ENCODE data around the gene TET1. TPM values are rescaled to one million over a fixed set of nuclear protein-coding genes. Genes with fewer than 3 reads are reported as not detected.
A peak's percentile ranks its signal among the peaks of the same experiment; 100 is the strongest.
"Not testable (repeated sequence)": the region's sequence is repeated elsewhere in the genome, so short reads cannot be mapped to it uniquely, and the experiment has no call there.

Gene TET1
- total RNA-seq (20.6 TPM), polyA plus RNA-seq (ENCODE audit: insufficient read depth in 1 of 8, insufficient read length in 8 of 8, low replicate concordance in 1 of 8) (10 to 100 TPM in 1 of 8 donors, 1 to 10 TPM in 7; 5.2 to 11.5 (median 9.4) TPM)
- long read RNA-seq, donor 1: 0 reads
- long read RNA-seq, donor 2: 0 reads
- long read RNA-seq, donor 3, partial matches to known transcripts: 11 of 11 reads
- long read RNA-seq, donor 3, other reads (novel, unspliced or antisense): 0 of 11 reads
- long read RNA-seq, donor 4: 0 reads
- long read RNA-seq, donor 5, partial matches to known transcripts: 6 of 6 reads
- long read RNA-seq, donor 5, other reads (novel, unspliced or antisense): 0 of 6 reads
- long read RNA-seq, donor 6: 0 reads
- long read RNA-seq, donor 7: 0 reads
- long read RNA-seq, donor 8, partial matches to known transcripts: 8 of 8 reads
- long read RNA-seq, donor 8, other reads (novel, unspliced or antisense): 0 of 8 reads
- long read RNA-seq, donor 9, partial matches to known transcripts: 5 of 5 reads
- long read RNA-seq, donor 9, other reads (novel, unspliced or antisense): 0 of 5 reads
- long read RNA-seq, donor 10: 0 reads
- long read RNA-seq, donor 11, partial matches to known transcripts: 5 of 5 reads
- long read RNA-seq, donor 11, other reads (novel, unspliced or antisense): 0 of 5 reads

GRCh38 chr10:68560186-68560942 is at the start of gene TET1:
Gene TET1 (plus strand): TSS chr10:68560337. CDS start chr10:68572339, 12,002 bp downstream.
- DNase-seq: peak; percentile 90
- Histone ChIP-seq H3K9me3 (replicated peaks; ENCODE audit: control insufficient read depth, low read depth, low read length) (no peaks in the 10 kb centered on the region), H3K4me3 (ENCODE audit: low read length) (peak within 1 kb of the TSS; percentile 80), H3K27ac (ENCODE audit: low read length) (peak within 1 kb of the TSS; percentile 71), H3K27me3 (ENCODE audit: control insufficient read depth, insufficient read depth, low read length) (no peaks in the 10 kb centered on the region), H3K36me3 (ENCODE audit: control insufficient read depth, insufficient read depth, low read length) (no peaks in the 10 kb centered on the region), H3K4me1 (ENCODE audit: control insufficient read depth, insufficient read depth, low read length) (peaks cover 12% of the 10 kb centered on the region)
- under 1% methylated on average over 64 of the region's 66 CpGs for WGBS (ENCODE audit: insufficient coverage)

DNA sequence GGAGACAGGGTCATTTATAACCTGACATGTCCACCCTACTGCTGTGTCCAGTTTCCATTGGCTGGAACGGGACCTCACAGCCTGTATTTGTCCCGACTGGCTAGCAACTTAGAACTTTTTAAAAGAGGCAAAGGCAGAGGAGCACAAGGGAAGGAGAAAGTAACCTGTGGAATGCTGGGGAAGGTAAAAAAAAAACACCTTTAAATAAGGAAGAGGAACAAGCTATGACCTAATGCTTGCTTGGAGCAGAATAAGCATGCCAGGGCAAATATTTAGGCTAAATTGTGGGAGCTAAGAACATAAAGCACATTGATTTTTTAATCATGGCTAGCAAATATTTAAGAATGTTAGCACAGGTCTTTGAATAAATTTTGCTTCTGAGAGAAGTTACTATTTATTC is 43.9 kb upstream of the TET1 start:
- H3K4me1 ChIP-seq (ENCODE audit: control insufficient read depth, insufficient read depth, low read length); H3K9me3 ChIP-seq (replicated peaks; ENCODE audit: control insufficient read depth, low read depth, low read length); H3K27ac ChIP-seq (ENCODE audit: low read length); H3K27me3 ChIP-seq (ENCODE audit: control insufficient read depth, insufficient read depth, low read length); DNase-seq; H3K36me3 ChIP-seq (ENCODE audit: control insufficient read depth, insufficient read depth, low read length); H3K4me3 ChIP-seq (ENCODE audit: low read length): not testable (repeated sequence)
- WGBS (ENCODE audit: insufficient coverage): no CpG with 5 or more reads among the region's 2 CpGs

GRCh38 chr10:68516766-68517165 is 43.4 kb upstream of the TET1 start:
- WGBS (ENCODE audit: insufficient coverage): no CpG with 5 or more reads among the region's 4 CpGs
- H3K4me1 ChIP-seq (ENCODE audit: control insufficient read depth, insufficient read depth, low read length): no peaks in the 10 kb centered on the region
- no peaks in the 10 kb centered on the region for H3K9me3 ChIP-seq (replicated peaks; ENCODE audit: control insufficient read depth, low read depth, low read length)
- DNase-seq: no peak
- H3K27me3 ChIP-seq (ENCODE audit: control insufficient read depth, insufficient read depth, low read length): no peaks in the 10 kb centered on the region
- H3K27ac ChIP-seq (ENCODE audit: low read length): no peak overlapping the region
- peaks cover 5% of the 10 kb centered on the region for H3K36me3 ChIP-seq (ENCODE audit: control insufficient read depth, insufficient read depth, low read length)
- no peak overlapping the region for H3K4me3 ChIP-seq (ENCODE audit: low read length)

DNA sequence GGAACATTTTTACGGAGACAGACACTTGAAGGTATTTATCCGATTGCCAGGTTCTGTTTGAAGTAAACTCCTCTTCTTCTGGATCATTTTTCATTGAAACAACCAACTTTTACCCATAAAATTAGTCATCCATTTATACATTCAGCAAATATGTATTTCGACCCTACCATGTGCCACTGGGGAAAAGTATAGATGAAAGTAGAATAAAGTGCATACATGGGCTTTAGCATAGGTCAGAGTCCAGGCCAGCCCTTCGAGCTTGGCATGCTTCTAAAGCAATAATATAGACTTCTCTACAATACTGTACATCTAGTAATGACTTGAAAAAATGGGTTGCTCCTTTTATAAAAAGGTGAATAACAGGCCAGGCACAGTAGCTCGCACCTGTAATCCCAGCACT is 42.9 kb upstream of the TET1 start:
- DNase-seq: no peak
- peaks cover 8% of the 10 kb centered on the region for H3K36me3 ChIP-seq (ENCODE audit: control insufficient read depth, insufficient read depth, low read length)
- H3K27ac ChIP-seq (ENCODE audit: low read length): no peak overlapping the region
- no peaks in the 10 kb centered on the region for H3K4me1 ChIP-seq (ENCODE audit: control insufficient read depth, insufficient read depth, low read length)
- H3K9me3 ChIP-seq (replicated peaks; ENCODE audit: control insufficient read depth, low read depth, low read length): no peaks in the 10 kb centered on the region
- no peak overlapping the region for H3K4me3 ChIP-seq (ENCODE audit: low read length)
- no peaks in the 10 kb centered on the region for H3K27me3 ChIP-seq (ENCODE audit: control insufficient read depth, insufficient read depth, low read length)
- 100% methylated on average over 1 of the region's 5 CpGs for WGBS (ENCODE audit: insufficient coverage)

- DNase-seq; H3K36me3 ChIP-seq (ENCODE audit: control insufficient read depth, insufficient read depth, low read length): not testable (repeated sequence)
Observed at GRCh38 chr10:68518609-68519008, 41.5 kb upstream of the TET1 start.

GRCh38 chr10:68525490-68526038 is 34.6 kb upstream of the TET1 start:
- no CpG with 5 or more reads among the region's 5 CpGs for WGBS (ENCODE audit: insufficient coverage)
- not testable (repeated sequence) for H3K36me3 ChIP-seq (ENCODE audit: control insufficient read depth, insufficient read depth, low read length); H3K4me3 ChIP-seq (ENCODE audit: low read length); H3K27me3 ChIP-seq (ENCODE audit: control insufficient read depth, insufficient read depth, low read length); H3K9me3 ChIP-seq (replicated peaks; ENCODE audit: control insufficient read depth, low read depth, low read length); H3K27ac ChIP-seq (ENCODE audit: low read length); DNase-seq; H3K4me1 ChIP-seq (ENCODE audit: control insufficient read depth, insufficient read depth, low read length)

More at GRCh38 chr10:68518609-68519008, 41.5 kb upstream of the TET1 start:
- not testable (repeated sequence) for H3K27ac ChIP-seq (ENCODE audit: low read length); H3K4me3 ChIP-seq (ENCODE audit: low read length); H3K27me3 ChIP-seq (ENCODE audit: control insufficient read depth, insufficient read depth, low read length); H3K4me1 ChIP-seq (ENCODE audit: control insufficient read depth, insufficient read depth, low read length); H3K9me3 ChIP-seq (replicated peaks; ENCODE audit: control insufficient read depth, low read depth, low read length)
- WGBS (ENCODE audit: insufficient coverage): 100% methylated on average over 1 of the region's 11 CpGs

GRCh38 chr10:68526634-68527307 is 33.4 kb upstream of the TET1 start:
- WGBS (ENCODE audit: insufficient coverage): 1% methylated on average over 10 of the region's 11 CpGs
- DNase-seq: no peak
- peak overlapping the region; percentile 95 for H3K27ac ChIP-seq (ENCODE audit: low read length)
- peaks cover 8% of the 10 kb centered on the region for H3K36me3 ChIP-seq (ENCODE audit: control insufficient read depth, insufficient read depth, low read length)
- no peaks in the 10 kb centered on the region for H3K4me1 ChIP-seq (ENCODE audit: control insufficient read depth, insufficient read depth, low read length)
- H3K9me3 ChIP-seq (replicated peaks; ENCODE audit: control insufficient read depth, low read depth, low read length): no peaks in the 10 kb centered on the region
- H3K4me3 ChIP-seq (ENCODE audit: low read length): peak overlapping the region; percentile 81
- no peaks in the 10 kb centered on the region for H3K27me3 ChIP-seq (ENCODE audit: control insufficient read depth, insufficient read depth, low read length)

- Histone ChIP-seq H3K27ac (ENCODE audit: low read length) (no peak overlapping the region), H3K9me3 (replicated peaks; ENCODE audit: control insufficient read depth, low read depth, low read length) (no peaks in the 10 kb centered on the region), H3K4me1 (ENCODE audit: control insufficient read depth, insufficient read depth, low read length) (peaks cover 5% of the 10 kb centered on the region), H3K36me3 (ENCODE audit: control insufficient read depth, insufficient read depth, low read length) (no peaks in the 10 kb centered on the region), H3K4me3 (ENCODE audit: low read length) (no peak overlapping the region), H3K27me3 (ENCODE audit: control insufficient read depth, insufficient read depth, low read length) (no peaks in the 10 kb centered on the region)
- DNase-seq: no peak
- WGBS (ENCODE audit: insufficient coverage): 82% methylated on average over 9 of the region's 9 CpGs
Observed at GRCh38 chr10:68536973-68537372, 23.2 kb upstream of the TET1 start.

GRCh38 chr10:68537796-68538195 is 22.3 kb upstream of the TET1 start:
- Histone ChIP-seq H3K27me3 (ENCODE audit: control insufficient read depth, insufficient read depth, low read length) (no peaks in the 10 kb centered on the region), H3K4me3 (ENCODE audit: low read length) (no peak overlapping the region), H3K36me3 (ENCODE audit: control insufficient read depth, insufficient read depth, low read length) (no peaks in the 10 kb centered on the region), H3K27ac (ENCODE audit: low read length) (no peak overlapping the region), H3K9me3 (replicated peaks; ENCODE audit: control insufficient read depth, low read depth, low read length) (no peaks in the 10 kb centered on the region), H3K4me1 (ENCODE audit: control insufficient read depth, insufficient read depth, low read length) (peaks cover 12% of the 10 kb centered on the region)
- WGBS (ENCODE audit: insufficient coverage): 77% methylated on average over 4 of the region's 6 CpGs
- no peak for DNase-seq
